ENCODE results near the gene FOXR2.
A peak's percentile ranks its signal among the peaks of the same experiment; 100 is the strongest.

FOXR2 gene, protein sequence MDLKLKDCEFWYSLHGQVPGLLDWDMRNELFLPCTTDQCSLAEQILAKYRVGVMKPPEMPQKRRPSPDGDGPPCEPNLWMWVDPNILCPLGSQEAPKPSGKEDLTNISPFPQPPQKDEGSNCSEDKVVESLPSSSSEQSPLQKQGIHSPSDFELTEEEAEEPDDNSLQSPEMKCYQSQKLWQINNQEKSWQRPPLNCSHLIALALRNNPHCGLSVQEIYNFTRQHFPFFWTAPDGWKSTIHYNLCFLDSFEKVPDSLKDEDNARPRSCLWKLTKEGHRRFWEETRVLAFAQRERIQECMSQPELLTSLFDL

DNA sequence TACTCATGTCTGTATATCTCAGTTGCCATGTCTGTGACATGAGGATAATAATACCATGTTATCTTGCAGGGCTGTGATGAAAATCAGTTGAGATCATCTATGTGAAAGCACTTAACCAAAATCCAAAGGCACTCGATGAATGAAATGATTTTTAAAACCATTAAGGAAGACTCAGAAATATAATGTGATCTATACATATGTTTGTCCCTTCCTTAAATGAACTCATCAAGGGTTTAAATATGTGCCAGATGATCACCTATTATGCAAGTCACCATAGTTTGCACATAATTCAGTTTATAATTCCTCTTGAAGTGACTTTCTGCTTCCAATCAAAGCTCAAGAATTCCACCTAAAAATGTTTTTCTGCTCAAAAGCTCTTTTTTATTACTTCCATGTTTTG is at the start of gene FOXR2:
TSS of gene FOXR2 (plus strand) at position 301 of the 400 bp plus-strand sequence. CDS start 312 bp downstream, outside the sequence.
- in situ Hi-C loops (cut with HindIII; ENCODE audit: low pct_ligation_motif_present, low pct_unique_long_range_greater_than_20kb, low sequenced_read_pairs) = no loop called here
- DNase-seq = no peak

- DNase-seq = no peak
- in situ Hi-C loops (cut with HindIII; ENCODE audit: low pct_ligation_motif_present, low pct_unique_long_range_greater_than_20kb, low sequenced_read_pairs) = no loop called here
These were observed 44.1 kb upstream of the FOXR2 start for GRCh38 chrX:55579115-55579514.

DNA sequence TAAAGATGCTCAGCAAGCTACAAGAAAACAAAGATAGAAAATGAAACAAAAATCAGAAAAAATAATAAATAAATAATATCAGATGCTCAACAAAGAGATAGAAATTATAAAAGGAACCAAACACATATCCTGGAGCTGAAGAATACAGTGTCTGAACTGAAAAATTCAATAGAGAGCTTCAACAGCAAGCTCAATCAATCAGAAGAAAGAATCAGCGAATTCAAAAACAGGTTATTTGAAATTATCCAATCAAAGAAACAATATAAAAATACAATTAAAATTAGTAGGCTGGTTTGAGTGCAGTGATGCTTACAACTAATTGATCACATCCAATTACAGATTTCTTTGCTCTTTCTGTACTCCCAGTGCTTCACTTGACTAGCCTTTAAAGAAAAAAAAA is 40.8 kb upstream of the FOXR2 start:
- no peak for DNase-seq
- in situ Hi-C loops (cut with HindIII; ENCODE audit: low pct_ligation_motif_present, low pct_unique_long_range_greater_than_20kb, low sequenced_read_pairs) = no loop called here

DNA sequence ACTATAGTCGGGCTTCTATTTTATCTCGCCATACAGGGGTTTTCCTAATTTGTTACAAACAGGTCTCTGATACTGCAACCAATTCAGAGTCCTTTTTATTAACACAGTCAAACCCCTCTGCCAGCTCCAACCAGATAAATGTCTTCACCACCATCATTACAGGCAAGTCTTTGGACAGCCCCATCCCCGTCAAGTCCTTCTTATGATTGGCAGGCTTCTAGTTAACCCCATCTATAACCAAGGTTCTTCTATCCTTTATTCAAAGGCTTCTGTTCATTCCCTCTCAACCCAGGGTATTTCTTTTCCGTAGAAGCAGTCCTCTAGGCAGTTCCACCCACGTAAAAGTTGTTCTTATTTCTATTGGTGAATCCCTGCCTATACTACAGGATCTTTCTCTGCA is 29.9 kb upstream of the FOXR2 start:
- no peak for DNase-seq
- in situ Hi-C loops (cut with HindIII; ENCODE audit: low pct_ligation_motif_present, low pct_unique_long_range_greater_than_20kb, low sequenced_read_pairs) = no loop called here

DNA sequence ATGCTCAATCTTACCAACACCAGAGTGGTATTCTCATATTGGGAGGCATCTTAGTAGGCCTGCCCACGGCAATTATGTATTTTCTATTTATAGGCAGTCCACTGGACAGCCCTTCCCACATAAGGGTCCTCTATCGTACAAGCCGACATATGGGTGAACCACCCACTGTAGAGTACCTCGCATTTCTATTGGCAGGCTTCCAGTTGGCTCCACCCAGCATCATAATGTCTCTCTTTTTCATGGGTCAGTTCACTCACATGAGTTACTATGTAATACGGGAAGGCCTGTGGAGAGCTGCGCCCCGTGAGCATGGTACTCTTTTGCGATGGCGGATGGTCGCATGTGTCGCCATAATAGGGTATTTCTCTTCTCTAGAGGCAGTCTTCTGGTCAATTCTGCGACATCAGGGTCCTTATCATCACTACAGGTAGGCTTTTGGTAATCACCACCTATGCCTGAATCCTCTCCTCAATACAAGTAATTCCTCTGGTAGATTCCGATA is 29.4 kb upstream of the FOXR2 start:
- DNase-seq = no peak
- in situ Hi-C loops (cut with HindIII; ENCODE audit: low pct_ligation_motif_present, low pct_unique_long_range_greater_than_20kb, low sequenced_read_pairs) = no loop called here

DNA sequence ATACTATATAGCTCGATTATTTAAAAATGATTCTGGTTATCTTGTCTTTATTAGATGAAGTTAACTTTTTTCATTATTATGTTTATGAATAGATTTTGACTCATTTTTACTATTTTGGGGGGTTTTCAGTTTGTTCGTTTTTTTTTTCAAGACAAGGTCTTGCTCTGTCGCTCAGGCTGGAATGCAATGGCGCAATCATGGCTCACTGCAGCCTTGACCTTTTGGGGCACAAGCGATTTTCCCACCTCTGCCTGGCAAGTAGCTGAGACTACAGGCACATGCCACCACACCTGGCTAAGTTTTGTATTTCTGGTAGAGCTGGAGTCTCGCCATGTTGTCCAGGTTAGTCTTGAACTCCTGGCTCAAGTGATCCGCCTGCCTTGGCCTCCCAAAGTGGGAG is 24.9 kb upstream of the FOXR2 start:
- DNase-seq = no peak
- in situ Hi-C loops (cut with HindIII; ENCODE audit: low pct_ligation_motif_present, low pct_unique_long_range_greater_than_20kb, low sequenced_read_pairs) = no loop called here

DNA sequence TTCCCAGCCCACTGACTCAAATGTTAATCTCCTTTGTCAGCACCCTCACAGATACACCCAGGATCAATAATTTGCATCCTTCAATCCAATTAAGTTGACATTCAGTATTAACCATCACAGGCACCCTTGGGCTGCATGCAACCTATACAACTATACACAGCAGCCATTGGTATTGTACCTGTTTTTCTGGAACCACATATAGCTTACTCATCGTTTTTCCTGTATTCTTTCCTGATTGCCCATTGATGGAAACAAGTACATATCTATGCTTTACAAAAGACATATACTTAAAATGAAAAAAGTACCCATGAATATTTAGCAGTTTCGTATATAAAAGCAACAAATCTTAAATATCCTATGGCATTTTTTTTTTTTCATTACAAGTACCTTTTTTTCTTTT is 3.7 kb upstream of the FOXR2 start:
- in situ Hi-C loops (cut with HindIII; ENCODE audit: low pct_ligation_motif_present, low pct_unique_long_range_greater_than_20kb, low sequenced_read_pairs) = no loop called here
- DNase-seq = no peak

DNA sequence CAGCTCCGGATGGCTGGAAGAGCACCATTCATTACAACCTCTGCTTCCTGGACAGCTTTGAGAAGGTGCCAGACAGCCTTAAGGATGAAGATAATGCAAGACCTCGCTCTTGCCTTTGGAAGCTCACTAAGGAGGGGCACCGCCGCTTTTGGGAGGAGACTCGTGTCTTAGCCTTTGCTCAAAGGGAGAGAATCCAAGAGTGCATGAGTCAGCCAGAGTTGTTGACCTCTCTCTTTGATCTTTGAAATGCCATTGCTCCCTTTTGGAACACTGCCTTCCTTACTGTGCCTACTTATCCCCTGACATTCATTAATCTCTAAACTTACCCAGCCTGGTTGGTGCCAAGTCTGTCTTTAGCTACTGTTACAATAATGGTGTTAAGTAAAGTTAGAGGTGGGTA is 1.2 kb downstream of the FOXR2 start:
- peak; percentile 71 for DNase-seq
- in situ Hi-C loops (cut with HindIII; ENCODE audit: low pct_ligation_motif_present, low pct_unique_long_range_greater_than_20kb, low sequenced_read_pairs) = no loop called here

- DNase-seq = no peak
- in situ Hi-C loops (cut with HindIII; ENCODE audit: low pct_ligation_motif_present, low pct_unique_long_range_greater_than_20kb, low sequenced_read_pairs) = no loop called here
These were observed 12.9 kb downstream of the FOXR2 start for GRCh38 chrX:55636109-55636508.

GRCh38 chrX:55638933-55639332 is 15.7 kb downstream of the FOXR2 start:
- DNase-seq = no peak
- in situ Hi-C loops (cut with HindIII; ENCODE audit: low pct_ligation_motif_present, low pct_unique_long_range_greater_than_20kb, low sequenced_read_pairs) = no loop called here

- in situ Hi-C loops (cut with HindIII; ENCODE audit: low pct_ligation_motif_present, low pct_unique_long_range_greater_than_20kb, low sequenced_read_pairs) = no loop called here
These were observed 17.7 kb downstream of the FOXR2 start for GRCh38 chrX:55640854-55641253.

GRCh38 chrX:55648434-55648833 is 25.2 kb downstream of the FOXR2 start:
- in situ Hi-C loops (cut with HindIII; ENCODE audit: low pct_ligation_motif_present, low pct_unique_long_range_greater_than_20kb, low sequenced_read_pairs) = no loop called here
- no peak for DNase-seq

More at GRCh38 chrX:55640854-55641253, 17.7 kb downstream of the FOXR2 start:
- DNase-seq = no peak

DNA sequence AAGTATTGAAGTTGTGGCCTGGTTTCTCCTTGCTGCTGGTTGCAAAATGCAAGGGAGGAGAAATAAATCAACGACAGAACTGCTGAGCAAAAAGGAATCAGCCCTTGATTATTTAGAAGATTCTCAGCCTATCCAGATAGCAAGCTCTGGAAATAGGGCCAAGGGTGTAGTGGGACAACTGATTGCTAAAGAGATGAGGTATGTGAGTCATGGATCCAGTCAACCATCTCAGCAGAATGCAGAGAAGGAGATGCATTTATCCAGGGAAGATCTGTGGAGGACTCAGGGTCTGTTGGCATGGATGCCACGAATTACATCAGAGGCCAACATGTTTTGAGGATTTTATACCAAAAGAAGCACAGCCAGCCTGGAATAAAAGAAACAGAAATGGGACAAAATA is 36.7 kb downstream of the FOXR2 start:
- in situ Hi-C loops (cut with HindIII; ENCODE audit: low pct_ligation_motif_present, low pct_unique_long_range_greater_than_20kb, low sequenced_read_pairs) = no loop called here
- no peak for DNase-seq

DNA sequence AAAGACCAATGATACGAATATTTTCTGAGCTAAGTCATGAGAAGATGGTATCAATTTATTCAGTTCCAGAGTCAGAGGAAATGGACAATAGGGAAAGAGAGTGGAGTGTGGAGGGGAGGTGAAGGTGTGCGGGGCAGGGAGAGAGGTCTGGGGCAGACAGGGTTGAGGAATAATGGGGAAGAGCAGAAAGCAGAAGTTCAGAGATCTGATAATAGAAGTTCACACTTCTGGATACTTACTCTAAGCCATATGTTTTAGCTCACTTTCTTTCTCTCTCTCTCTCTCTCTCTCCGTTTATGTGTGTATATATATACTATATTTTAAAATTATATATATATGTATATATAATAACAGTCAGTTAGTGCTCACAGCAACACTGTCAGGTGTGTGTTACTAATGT is 40.4 kb downstream of the FOXR2 start:
- in situ Hi-C loops (cut with HindIII; ENCODE audit: low pct_ligation_motif_present, low pct_unique_long_range_greater_than_20kb, low sequenced_read_pairs) = no loop called here
- no peak for DNase-seq

GRCh38 chrX:55668084-55668483 is 44.9 kb downstream of the FOXR2 start:
- no peak for DNase-seq
- in situ Hi-C loops (cut with HindIII; ENCODE audit: low pct_ligation_motif_present, low pct_unique_long_range_greater_than_20kb, low sequenced_read_pairs) = no loop called here
